NCI-H226 (cell line): Measurements from ENCODE around the gene LHX2.

Experiments used
- DNase-seq: peaks from one replicate; pipeline ENCODE4 v3.0.0-alpha.2; 2015

The LHX2 gene

GRCh38 chr9:124068251-124068650 lies 56.7 kb downstream of the LHX2 start:
- DNase-seq: no peak

DNA sequence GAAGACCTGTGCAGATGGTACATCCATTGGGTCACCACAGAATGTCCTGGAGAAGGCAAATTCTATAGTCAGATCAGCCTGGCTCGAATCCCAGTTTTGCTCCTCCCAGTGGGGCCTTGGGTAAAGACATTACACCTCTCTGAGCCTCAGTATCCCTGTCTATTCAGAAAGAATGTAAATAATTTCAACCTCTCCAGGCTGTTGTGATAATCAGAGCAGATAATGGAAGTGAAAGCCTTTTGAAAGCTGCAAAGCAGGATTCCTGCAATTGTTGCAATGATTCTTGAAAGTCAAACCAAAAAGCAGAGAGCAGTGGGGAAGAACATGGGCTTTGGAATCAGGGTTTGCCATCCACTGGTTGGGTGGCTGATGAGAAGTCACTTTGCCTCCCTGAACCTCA lies 63.2 kb downstream of the LHX2 start:
- no peak for DNase-seq

DNA sequence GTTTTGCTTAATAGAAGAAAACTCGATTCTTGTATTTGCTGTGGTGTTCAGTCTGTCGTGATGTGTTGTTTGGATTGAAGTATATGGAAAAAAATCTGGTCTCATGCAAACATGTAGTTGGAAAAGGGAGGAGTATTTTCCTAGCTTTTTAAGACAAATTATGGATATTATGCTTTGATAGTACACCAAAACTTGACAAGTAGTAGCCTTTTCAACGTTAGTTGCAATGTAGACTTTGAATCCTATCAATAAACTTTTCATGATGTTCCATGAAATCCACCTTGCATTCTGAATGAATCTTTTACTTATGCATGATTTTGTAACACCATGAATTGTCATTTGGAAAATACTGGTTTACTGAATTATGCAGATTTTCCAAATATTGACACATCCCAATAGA lies 64.2 kb downstream of the LHX2 start:
- DNase-seq: no peak

GRCh38 chr9:124077915-124078572 lies 66.5 kb downstream of the LHX2 start:
- DNase-seq: no peak

GRCh38 chr9:124078641-124079040 lies 67.1 kb downstream of the LHX2 start:
- peak; percentile 87 for DNase-seq

GRCh38 chr9:124079176-124079925 lies 67.8 kb downstream of the LHX2 start:
- DNase-seq: peak; percentile 83

GRCh38 chr9:124082622-124083021 lies 71.1 kb downstream of the LHX2 start:
- no peak for DNase-seq
